ENCODE results near the gene HPS4.

HPS4 gene

DNA sequence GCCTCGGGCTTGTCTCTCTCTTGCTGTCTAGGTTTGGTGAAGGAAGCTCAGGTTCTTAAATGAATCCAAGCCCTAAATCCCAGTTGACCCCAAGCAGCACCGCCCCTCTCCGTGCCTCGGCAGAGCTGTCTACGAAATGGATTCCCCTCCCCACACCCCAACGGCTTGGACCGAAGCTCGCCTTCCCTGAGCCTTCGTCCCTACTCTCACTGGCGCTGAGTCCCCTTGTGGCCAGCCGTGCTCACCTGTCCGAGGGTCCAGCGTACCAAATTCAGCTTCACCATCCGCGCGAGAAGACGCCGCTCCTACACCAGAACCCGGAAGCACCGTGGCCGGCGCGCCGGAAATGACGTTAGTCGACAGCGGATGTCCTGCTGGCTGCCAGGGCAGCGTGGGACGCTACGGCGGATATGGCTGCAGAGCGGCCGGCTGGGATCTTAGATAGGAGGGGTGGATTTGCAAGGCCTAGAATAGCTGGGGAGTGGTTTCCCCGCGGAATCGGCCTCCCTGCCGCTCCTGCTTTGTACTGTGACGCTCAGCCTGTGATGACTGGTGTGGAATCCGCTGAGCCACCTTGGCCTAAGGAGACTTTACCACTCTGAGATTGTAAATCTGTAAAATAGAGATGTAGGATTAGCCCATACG lies 28.7 kb upstream of the HPS4 start, which contains the start of gene TFIP11:
Gene TFIP11, minus strand, starts transcription at position 325 of the 645 bp plus-strand sequence. CDS start 2,201 bp downstream, outside the sequence.
- peak; percentile 71 for DNase-seq (ENCODE audit: low read depth)
- H3K4me3 ChIP-seq (ENCODE audit: low read length) = peak within 1 kb of the TSS; percentile 99

GRCh38 chr22:26508148-26508547 lies 24.6 kb upstream of the HPS4 start:
- no peak for TF ChIP-seq CTCF (conservative IDR thresholded peaks at IDR 0.05; ENCODE audit: low read depth, low read length)
- no peak overlapping the region for H3K4me3 ChIP-seq (ENCODE audit: low read length)
- no peak for DNase-seq (ENCODE audit: low read depth)

More for the DNA sequence above, 28.7 kb upstream of the HPS4 start, which contains the start of gene TFIP11:
- TF ChIP-seq CTCF (conservative IDR thresholded peaks at IDR 0.05; ENCODE audit: low read depth, low read length) = peak; percentile 29

GRCh38 chr22:26503758-26504157 lies 20.2 kb upstream of the HPS4 start:
- TF ChIP-seq CTCF (conservative IDR thresholded peaks at IDR 0.05; ENCODE audit: low read depth, low read length) = no peak
- no peak overlapping the region for H3K4me3 ChIP-seq (ENCODE audit: low read length)
- DNase-seq (ENCODE audit: low read depth) = no peak

DNA sequence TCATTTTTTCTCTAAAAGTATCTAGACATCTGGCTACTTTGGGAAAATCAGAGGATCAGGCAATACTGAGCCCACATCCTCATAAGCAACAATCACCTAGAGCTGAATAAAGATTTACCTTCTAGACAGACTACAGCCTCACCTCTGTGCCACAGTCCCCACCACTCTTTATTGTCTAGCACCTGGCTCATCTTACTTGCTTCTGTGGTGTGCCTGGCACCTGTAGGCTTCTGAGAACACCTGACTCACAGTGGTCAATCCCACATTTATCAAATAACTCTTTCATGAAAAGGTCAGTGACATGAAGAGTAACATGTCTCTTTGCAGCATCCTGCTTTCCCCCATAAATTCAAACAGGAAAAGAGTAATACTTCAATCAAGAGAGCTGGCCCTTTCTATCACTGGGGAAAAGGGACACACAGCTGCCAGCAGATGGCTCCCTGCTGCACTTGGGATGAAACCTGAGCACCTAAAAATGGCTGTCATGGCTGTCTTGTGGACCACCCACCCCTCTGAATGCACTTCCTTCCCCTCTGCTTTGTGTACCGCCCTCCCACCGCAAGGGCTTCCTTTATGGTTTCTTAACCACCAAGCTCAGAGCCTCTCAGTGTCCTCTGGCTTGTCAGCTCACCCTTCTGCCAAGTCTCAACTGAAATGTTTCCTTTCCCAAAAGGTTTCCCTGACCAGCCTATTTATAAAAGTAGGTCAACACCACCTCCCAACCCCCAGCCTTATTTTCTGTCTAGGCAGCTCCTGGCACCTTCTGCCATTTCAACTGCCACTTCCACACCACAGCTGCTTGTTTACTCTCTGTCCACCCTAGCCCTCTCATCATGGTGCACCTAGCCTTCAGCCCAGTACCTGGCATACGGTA lies 19.3 kb upstream of the HPS4 start:
- DNase-seq (ENCODE audit: low read depth) = no peak
- H3K4me3 ChIP-seq (ENCODE audit: low read length) = no peak overlapping the region
- peak; percentile 69 for TF ChIP-seq CTCF (conservative IDR thresholded peaks at IDR 0.05; ENCODE audit: low read depth, low read length)

DNA sequence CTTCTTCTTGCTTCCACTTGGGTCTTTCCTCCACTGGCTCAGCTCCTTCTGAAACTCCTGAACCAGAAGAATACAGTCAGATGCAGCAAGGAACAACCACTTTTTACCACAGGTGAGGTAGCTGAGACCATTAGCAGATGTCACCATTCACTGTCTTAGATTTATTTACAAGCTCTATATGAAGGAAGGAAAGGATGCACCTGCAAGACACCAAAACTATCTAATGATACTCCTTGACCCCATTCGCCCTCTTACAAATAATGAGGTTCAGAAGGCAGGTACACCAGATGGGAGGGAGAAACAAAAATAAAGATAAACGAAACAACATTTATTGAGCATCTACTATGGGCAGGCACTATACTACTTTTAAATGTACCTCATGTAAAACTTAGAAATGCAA lies 18.4 kb upstream of the HPS4 start:
- no peak for TF ChIP-seq CTCF (conservative IDR thresholded peaks at IDR 0.05; ENCODE audit: low read depth, low read length)
- DNase-seq (ENCODE audit: low read depth) = no peak

DNA sequence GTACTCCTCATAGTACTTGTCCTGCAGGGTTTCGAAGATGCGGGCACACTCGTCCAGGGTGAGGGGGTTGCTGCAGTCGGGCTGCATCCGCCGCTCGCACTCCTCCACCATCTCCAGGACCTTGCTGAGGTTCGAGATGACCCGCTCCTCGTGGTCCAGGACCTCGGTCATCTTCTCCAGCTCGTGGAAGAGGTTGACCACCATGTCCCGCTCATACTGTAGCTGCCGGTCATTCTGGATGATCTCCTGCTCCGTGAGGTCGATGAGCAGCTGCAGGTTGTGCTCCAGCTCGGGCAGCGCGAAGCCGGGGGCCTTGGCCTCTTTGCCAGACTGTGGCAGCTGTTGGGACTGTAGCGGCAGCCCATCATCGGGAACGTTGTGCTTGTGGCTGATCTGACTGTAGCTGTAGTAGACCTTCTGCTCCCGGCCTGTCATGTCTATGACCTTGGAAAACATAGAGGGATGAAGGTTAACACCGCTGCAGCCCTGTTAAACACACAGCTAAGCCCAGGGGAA lies 15.7 kb upstream of the HPS4 start:
- no peak overlapping the region for H3K4me3 ChIP-seq (ENCODE audit: low read length)
- no peak for TF ChIP-seq CTCF (conservative IDR thresholded peaks at IDR 0.05; ENCODE audit: low read depth, low read length)
- no peak for DNase-seq (ENCODE audit: low read depth)

More for the DNA sequence above, 18.4 kb upstream of the HPS4 start:
- H3K4me3 ChIP-seq (ENCODE audit: low read length) = no peak overlapping the region
